ENCODE results near the gene AK8.
A peak's percentile ranks its signal among the peaks of the same experiment; 100 is the strongest.
"Not testable (repeated sequence)": the region's sequence is repeated elsewhere in the genome, so short reads cannot be mapped to it uniquely, and the experiment has no call there.

The AK8 gene

DNA sequence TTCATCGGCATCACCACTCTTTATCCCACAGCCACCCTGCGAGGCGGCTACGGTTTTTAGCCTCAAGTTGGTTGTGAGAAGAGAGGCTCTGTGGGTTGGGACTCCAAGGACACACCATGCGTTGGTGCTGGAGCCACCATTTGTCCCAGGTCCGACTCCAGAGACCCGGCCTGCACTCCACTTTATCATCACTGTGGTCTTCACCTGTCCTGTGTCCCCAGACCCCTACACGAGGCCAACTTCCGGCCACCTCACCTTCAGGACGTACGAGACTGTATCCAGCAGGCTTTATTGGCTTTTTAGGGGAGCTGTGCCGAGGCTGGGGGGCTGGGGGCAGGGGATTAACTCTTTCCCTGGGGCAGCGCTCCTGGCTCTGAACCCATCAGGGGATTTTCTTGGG, 152.8 kb downstream of the AK8 start:
- DNase-seq (ENCODE audit: insufficient read length, low spot score) (no peak), FAIRE-seq (no peak)

GRCh38 chr9:132723809-132724208, 154.3 kb downstream of the AK8 start:
- FAIRE-seq (no peak), DNase-seq (ENCODE audit: insufficient read length, low spot score) (no peak)

- FAIRE-seq (no peak), DNase-seq (ENCODE audit: insufficient read length, low spot score) (no peak)
Observed at GRCh38 chr9:132722564-132723065, 155.5 kb downstream of the AK8 start.

- FAIRE-seq = no peak
- DNase-seq (ENCODE audit: insufficient read length, low spot score) = no peak
Observed at GRCh38 chr9:132721661-132722060, 156.4 kb downstream of the AK8 start.

GRCh38 chr9:132718381-132718928, 159.6 kb downstream of the AK8 start:
- not testable (repeated sequence) for DNase-seq (ENCODE audit: insufficient read length, low spot score); FAIRE-seq

GRCh38 chr9:132717326-132717945, 160.6 kb downstream of the AK8 start:
- no peak for FAIRE-seq
- no peak for DNase-seq (ENCODE audit: insufficient read length, low spot score)

GRCh38 chr9:132716007-132716406, 162.1 kb downstream of the AK8 start:
- FAIRE-seq (no peak), DNase-seq (ENCODE audit: insufficient read length, low spot score) (no peak)

DNA sequence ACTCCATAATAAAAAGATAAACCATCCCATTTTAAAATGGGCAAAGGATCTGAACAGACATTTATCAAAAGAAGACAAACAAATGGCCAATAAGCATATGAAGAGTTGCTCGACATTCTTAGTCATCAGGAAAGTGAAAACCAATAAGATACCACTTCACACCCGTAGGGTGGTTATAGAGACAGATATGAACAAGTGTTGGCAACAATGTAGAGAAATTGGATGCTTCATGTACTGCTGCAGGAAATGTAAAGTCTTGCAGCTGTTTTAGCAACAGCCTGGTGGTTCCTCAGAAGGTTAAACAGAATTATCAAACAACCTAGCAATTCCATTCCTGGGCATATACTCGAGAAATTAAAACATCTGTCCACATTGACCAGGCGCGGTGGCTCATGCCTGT, 165.3 kb downstream of the AK8 start:
- no peak for DNase-seq (ENCODE audit: insufficient read length, low spot score)
- FAIRE-seq = no peak

DNA sequence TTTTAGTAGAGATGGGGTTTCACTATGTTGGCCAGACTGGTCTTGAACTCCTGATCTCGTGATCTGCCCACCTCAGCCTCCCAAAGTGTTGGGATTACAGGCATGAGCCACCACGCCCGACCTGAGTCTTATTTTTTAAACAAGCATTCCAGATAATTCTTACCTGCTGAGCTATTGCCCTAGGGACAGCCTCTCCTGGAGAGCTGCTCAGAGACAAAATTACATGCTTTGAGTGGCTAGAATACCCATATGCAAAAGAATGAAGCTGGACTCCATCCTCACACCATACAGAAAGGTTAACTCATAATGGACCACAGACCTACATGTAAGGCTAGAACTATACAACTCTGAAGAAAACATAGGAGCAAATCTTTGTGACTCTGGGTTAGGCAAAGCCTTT, 166.2 kb downstream of the AK8 start:
- FAIRE-seq (no peak), DNase-seq (ENCODE audit: insufficient read length, low spot score) (no peak)

GRCh38 chr9:132711152-132711551, 166.9 kb downstream of the AK8 start:
- FAIRE-seq; DNase-seq (ENCODE audit: insufficient read length, low spot score): not testable (repeated sequence)

GRCh38 chr9:132710333-132710732, 167.8 kb downstream of the AK8 start:
- DNase-seq (ENCODE audit: insufficient read length, low spot score) (no peak), FAIRE-seq (no peak)

- no peak for FAIRE-seq
Observed at GRCh38 chr9:132708769-132709430, 169.2 kb downstream of the AK8 start.

GRCh38 chr9:132708239-132708638, 169.8 kb downstream of the AK8 start:
- DNase-seq (ENCODE audit: insufficient read length, low spot score) = no peak
- no peak for FAIRE-seq

More at GRCh38 chr9:132708769-132709430, 169.2 kb downstream of the AK8 start:
- DNase-seq (ENCODE audit: insufficient read length, low spot score) = no peak

- FAIRE-seq (no peak), DNase-seq (ENCODE audit: insufficient read length, low spot score) (no peak)
Observed at GRCh38 chr9:132703336-132703735, 174.7 kb downstream of the AK8 start.

GRCh38 chr9:132702254-132702653, 175.8 kb downstream of the AK8 start:
- FAIRE-seq = no peak

DNA sequence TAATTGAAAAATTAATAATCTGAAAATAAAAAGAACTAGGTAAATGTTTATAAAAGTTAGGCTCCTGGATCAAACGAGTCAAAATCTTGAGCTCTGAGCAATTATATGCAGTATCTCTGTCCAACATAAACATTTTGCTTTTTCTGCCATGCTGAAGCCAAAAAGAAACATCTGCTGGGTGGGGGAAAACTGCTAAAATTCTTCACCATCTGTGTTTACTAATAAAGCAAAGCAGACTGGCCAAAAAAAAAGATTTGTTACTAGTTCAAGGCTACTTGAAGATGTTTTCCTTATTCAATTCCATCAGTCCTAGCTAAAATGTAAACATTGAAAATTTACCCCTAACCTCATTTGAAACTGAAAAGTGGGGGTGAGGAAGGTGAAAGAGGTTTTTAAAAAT, 178.1 kb downstream of the AK8 start:
- FAIRE-seq (no peak), DNase-seq (ENCODE audit: insufficient read length, low spot score) (no peak)

More at GRCh38 chr9:132702254-132702653, 175.8 kb downstream of the AK8 start:
- no peak for DNase-seq (ENCODE audit: insufficient read length, low spot score)

GRCh38 chr9:132698989-132699388, 179.1 kb downstream of the AK8 start:
- no peak for FAIRE-seq

GRCh38 chr9:132697230-132697629, 180.9 kb downstream of the AK8 start:
- DNase-seq (ENCODE audit: insufficient read length, low spot score) (no peak), FAIRE-seq (no peak)

More at GRCh38 chr9:132698989-132699388, 179.1 kb downstream of the AK8 start:
- no peak for DNase-seq (ENCODE audit: insufficient read length, low spot score)

GRCh38 chr9:132694144-132694543, 183.9 kb downstream of the AK8 start:
- DNase-seq (ENCODE audit: insufficient read length, low spot score) (no peak), FAIRE-seq (no peak)

GRCh38 chr9:132690696-132691095, 187.4 kb downstream of the AK8 start:
- FAIRE-seq (peak; percentile 8), DNase-seq (ENCODE audit: insufficient read length, low spot score) (no peak)

DNA sequence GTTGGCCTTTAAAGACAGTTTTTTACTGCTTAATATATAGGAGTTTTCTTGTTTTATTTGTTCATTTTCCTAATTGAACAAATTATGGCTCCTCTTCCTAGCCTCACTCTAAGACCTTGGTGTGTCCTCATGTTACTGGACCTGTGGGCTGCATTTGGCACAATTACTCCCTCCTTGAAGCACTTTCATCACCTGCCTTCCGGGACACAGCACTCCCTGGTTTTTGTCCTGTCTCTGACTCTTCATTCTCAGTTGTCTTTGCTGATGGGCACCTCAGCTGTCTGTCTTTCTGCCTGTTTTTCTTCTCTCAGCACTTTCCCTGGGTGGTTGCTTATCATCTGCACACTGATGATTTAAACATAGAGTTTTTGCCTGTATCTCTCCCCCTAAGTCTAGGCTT, 194.2 kb downstream of the AK8 start:
- DNase-seq (ENCODE audit: insufficient read length, low spot score) (no peak), FAIRE-seq (no peak)

- no peak for DNase-seq (ENCODE audit: insufficient read length, low spot score)
- FAIRE-seq = no peak
Observed at GRCh38 chr9:132681561-132681960, 196.5 kb downstream of the AK8 start.

Measured in GM19239 (cell line).